Vagina (tissue), 2 donors: ENCODE data around the gene PLCL1.

Source experiments
- CTCF ChIP-seq, 3 experiments: fragments of 450-650 bp in 2 of 3; fragments of 200-600 bp in 1 of 3; sonication (generic) in 1 of 3; IDR thresholded peaks; one replicate each; pipeline ENCODE4 v1.5.1; 2017 to 2019; ENCODE audit warnings: antibody characterized with exemption in 3 of 3, mild to moderate bottlenecking in 2 of 3, moderate library complexity in 2 of 3
- POLR2AphosphoS5 ChIP-seq, 2 donors: sonication (generic); formaldehyde crosslinking; IDR thresholded peaks; one replicate each; pipeline ENCODE4 v1.9.0; 2017; ENCODE audit warnings: antibody characterized with exemption in 2 of 2, mild to moderate bottlenecking in 2 of 2, low read depth in 1 of 2; ENCODE audit not compliant: insufficient read depth in 1 of 2

- TF ChIP-seq CTCF (IDR thresholded peaks at IDR 0.05) (no peak), POLR2AphosphoS5 (IDR thresholded peaks at IDR 0.05; ENCODE audit: insufficient read depth in 1 of 2, low read depth in 1 of 2) (no peak)
These were observed 368.8 kb downstream of the PLCL1 start for GRCh38 chr2:198173242-198173641.
